Astrocyte (in vitro differentiated cells and primary cell): ENCODE data around the gene RPL5.

Experiments
- EZH2 ChIP-seq: IDR thresholded peaks from 2 replicates; pipeline ENCODE4 v1.6.1; 2012; ENCODE audit warnings: mild to moderate bottlenecking, low read length, inconsistent platforms; ENCODE audit not compliant: insufficient read depth
- TF ChIP-seq, protein P1 (sequence below): IDR thresholded peaks from 2 replicates; pipeline ENCODE4 v1.5.1; 2011; ENCODE audit warnings: low read depth, mild to moderate bottlenecking, inconsistent platforms, low read length, moderate library complexity; ENCODE audit not compliant: insufficient read depth

DNA sequence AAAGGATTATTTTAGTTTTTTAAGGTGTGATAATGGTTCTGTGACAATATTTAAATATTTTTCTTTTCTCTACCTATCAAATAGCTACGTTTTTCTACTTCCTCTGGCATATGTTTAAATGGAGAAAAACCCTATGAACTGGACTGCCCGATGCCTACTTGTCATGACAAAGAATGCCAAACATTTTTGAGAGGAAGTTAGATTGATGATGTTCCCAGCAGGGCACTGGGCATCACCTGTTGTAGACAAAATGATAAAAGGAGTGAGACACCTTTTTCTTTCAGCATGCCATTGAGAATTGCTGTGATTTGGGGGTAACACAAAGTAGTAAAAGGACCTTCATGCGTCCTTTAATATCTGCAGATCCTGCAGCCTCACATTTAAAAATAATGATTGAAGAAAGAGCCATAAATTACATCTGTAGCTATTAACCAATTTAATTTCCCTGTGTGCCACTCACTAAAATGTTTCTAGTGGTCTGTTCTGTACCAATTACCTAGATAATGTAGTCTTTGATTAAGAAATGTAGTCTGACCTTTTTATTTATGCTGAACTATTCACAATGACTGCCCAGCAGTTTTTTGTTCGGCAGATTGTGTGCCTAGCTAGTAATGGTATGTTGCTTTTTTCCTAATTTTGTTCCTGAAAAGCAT, 47.6 kb downstream of the RPL5 start:
- TF ChIP-seq, protein P1, sequence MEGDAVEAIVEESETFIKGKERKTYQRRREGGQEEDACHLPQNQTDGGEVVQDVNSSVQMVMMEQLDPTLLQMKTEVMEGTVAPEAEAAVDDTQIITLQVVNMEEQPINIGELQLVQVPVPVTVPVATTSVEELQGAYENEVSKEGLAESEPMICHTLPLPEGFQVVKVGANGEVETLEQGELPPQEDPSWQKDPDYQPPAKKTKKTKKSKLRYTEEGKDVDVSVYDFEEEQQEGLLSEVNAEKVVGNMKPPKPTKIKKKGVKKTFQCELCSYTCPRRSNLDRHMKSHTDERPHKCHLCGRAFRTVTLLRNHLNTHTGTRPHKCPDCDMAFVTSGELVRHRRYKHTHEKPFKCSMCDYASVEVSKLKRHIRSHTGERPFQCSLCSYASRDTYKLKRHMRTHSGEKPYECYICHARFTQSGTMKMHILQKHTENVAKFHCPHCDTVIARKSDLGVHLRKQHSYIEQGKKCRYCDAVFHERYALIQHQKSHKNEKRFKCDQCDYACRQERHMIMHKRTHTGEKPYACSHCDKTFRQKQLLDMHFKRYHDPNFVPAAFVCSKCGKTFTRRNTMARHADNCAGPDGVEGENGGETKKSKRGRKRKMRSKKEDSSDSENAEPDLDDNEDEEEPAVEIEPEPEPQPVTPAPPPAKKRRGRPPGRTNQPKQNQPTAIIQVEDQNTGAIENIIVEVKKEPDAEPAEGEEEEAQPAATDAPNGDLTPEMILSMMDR: no peak
- TF ChIP-seq EZH2: no peak
